Kidney epithelial cell (primary cell): Measurements from ENCODE around the gene SPAG16. TPM values are rescaled to one million over a fixed set of nuclear protein-coding genes. Genes with fewer than 3 reads are reported as not detected.

ENCODE experiments used
- DNase-seq: peaks from one replicate; pipeline ENCODE4 v3.0.0-alpha.2; 2010; ENCODE audit warnings: low read depth
- H3K27me3 ChIP-seq: 2 replicates; pipeline ENCODE4 v1.6.0; 2011; ENCODE audit warnings: low read length; ENCODE audit not compliant: control insufficient read depth, insufficient read depth
- H3K36me3 ChIP-seq: 2 replicates; pipeline ENCODE4 v1.5.1; 2011; ENCODE audit warnings: low read length; ENCODE audit not compliant: control insufficient read depth, insufficient read depth
- H3K4me3 ChIP-seq: 2 replicates; pipeline ENCODE4 v1.5.1; 2011; ENCODE audit warnings: low read depth, mild to moderate bottlenecking, control low read depth, low read length
- CTCF ChIP-seq: IDR thresholded peaks from 2 replicates; pipeline ENCODE4 v1.5.1; 2011; ENCODE audit warnings: mild to moderate bottlenecking, moderate library complexity, low read length, control low read depth, inconsistent platforms; ENCODE audit not compliant: insufficient read depth, poor library complexity, severe bottlenecking
- total RNA-seq: library from RNA; depleted of rRNA; stranded (reverse); fragments of >200 nt; gene quantifications from 2 replicates; pipeline ENCODE4 v1.2.3, GENCODE V29; 2015

The SPAG16 gene
- total RNA-seq, 1 donor from 2014 or later: 16.1 TPM

- Histone ChIP-seq H3K4me3 (no peak overlapping the region), H3K36me3 (no peaks in the 10 kb centered on the region)
- DNase-seq: no peak
These were observed 278.4 kb downstream of the SPAG16 start for GRCh38 chr2:213562539-213563180.

GRCh38 chr2:213566846-213567245 lies 282.6 kb downstream of the SPAG16 start:
- H3K27me3 ChIP-seq: no peaks in the 10 kb centered on the region
- no peak overlapping the region for H3K4me3 ChIP-seq
- no peaks in the 10 kb centered on the region for H3K36me3 ChIP-seq
- no peak for TF ChIP-seq CTCF
- DNase-seq: no peak

More at GRCh38 chr2:213562539-213563180, 278.4 kb downstream of the SPAG16 start:
- no peaks in the 10 kb centered on the region for H3K27me3 ChIP-seq
- TF ChIP-seq CTCF: no peak

DNA sequence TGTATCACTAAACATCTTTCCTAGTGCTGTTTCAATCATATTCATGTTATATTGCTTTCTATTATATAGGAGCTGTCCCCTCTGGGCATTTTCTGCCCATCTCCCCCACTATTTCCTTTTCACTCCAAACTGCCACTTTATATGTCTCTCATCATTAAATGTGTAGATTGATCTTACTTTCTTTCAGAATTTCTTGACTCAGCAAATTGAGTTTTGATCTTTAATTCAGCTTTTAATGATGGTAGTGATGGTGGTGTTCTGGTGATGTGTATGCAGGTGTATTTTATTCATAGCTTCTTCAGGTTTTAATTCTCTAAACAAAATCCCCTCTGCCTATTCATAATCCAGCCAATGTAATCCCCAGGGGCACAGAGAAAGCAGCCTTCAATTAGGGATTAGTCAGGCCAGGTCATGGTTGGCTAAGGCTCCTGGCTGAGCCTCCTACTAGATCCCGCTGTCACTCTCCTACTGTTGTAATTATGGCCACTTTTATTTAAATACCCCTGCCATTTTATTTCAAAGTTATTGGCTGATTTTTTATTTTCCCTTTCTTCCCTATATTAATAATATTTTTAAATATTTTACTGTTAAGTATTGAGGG lies 325.4 kb downstream of the SPAG16 start:
- no peaks in the 10 kb centered on the region for H3K27me3 ChIP-seq
- no peak for DNase-seq
- TF ChIP-seq CTCF: no peak

GRCh38 chr2:213627054-213627710 lies 342.9 kb downstream of the SPAG16 start:
- peak; percentile 4 for TF ChIP-seq CTCF
- no peak overlapping the region for H3K4me3 ChIP-seq
- no peaks in the 10 kb centered on the region for H3K27me3 ChIP-seq
- H3K36me3 ChIP-seq: no peaks in the 10 kb centered on the region
- peak; percentile 12 for DNase-seq

More for the DNA sequence above, 325.4 kb downstream of the SPAG16 start:
- Histone ChIP-seq H3K4me3 (no peak overlapping the region), H3K36me3 (no peaks in the 10 kb centered on the region)

- no peak overlapping the region for H3K4me3 ChIP-seq
- no peak for TF ChIP-seq CTCF
- H3K27me3 ChIP-seq: no peaks in the 10 kb centered on the region
- no peak for DNase-seq
- no peaks in the 10 kb centered on the region for H3K36me3 ChIP-seq
These were observed 343.7 kb downstream of the SPAG16 start for GRCh38 chr2:213627835-213628460.
